GM19467 (cell line): ENCODE data around the gene MORC3.

Experiments
- ATAC-seq: cut with Tn5 transposase; IDR thresholded peaks from one replicate; pipeline ENCODE4 v1.9.1; 2021; ENCODE audit warnings: mild to moderate bottlenecking, moderate library complexity; ENCODE audit not compliant: unreplicated experiment

Gene MORC3

GRCh38 chr21:36419996-36420395 is 100.0 kb downstream of the MORC3 start:
- no peak for ATAC-seq

- no peak for ATAC-seq
Measured at GRCh38 chr21:36420571-36421339, 100.8 kb downstream of the MORC3 start.

GRCh38 chr21:36422279-36423098 is 102.5 kb downstream of the MORC3 start:
- ATAC-seq = no peak

GRCh38 chr21:36423771-36424433 is 103.9 kb downstream of the MORC3 start:
- ATAC-seq = no peak

GRCh38 chr21:36424592-36424991 is 104.6 kb downstream of the MORC3 start:
- ATAC-seq = no peak

- ATAC-seq = no peak
Measured at GRCh38 chr21:36425286-36425685, 105.3 kb downstream of the MORC3 start.
